Measurements from ENCODE around the gene SNX9. TPM values are rescaled to one million over a fixed set of nuclear protein-coding genes. Genes with fewer than 3 reads are reported as not detected.
A peak's percentile ranks its signal among the peaks of the same experiment; 100 is the strongest.

The SNX9 gene
- total RNA-seq, 1 experiment from 2014 or later = 31.3 TPM

DNA sequence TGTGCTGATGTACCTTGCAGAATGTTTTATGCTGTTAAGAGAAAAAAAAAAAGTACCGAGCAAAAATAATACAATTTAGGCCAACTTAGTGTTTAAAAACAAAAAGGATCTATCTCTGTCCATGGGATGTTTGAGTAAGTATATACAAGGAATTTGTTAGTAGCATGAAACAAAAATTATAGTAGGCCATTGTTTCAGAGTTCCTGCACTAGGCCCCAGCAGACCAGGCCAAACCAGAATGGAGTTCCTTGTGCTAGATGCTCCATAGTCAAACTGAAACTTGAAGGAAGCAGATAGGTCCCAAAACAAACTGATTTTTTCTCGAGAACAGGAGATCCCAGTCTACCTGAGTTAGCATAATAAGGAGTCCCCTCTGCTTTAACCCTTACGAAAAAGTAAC, 72.5 kb downstream of the SNX9 start:
- Histone ChIP-seq H3T11ph (ENCODE audit: low read length) (no peak overlapping the region), H4K20me1 (ENCODE audit: control insufficient read depth, insufficient read depth, insufficient read length) (no peaks in the 10 kb centered on the region), H2AK5ac (ENCODE audit: insufficient read length, low read length) (no peak overlapping the region), H4K91ac (ENCODE audit: insufficient read length, low read depth, low read length) (no peak overlapping the region), H2BK12ac (ENCODE audit: insufficient read length, low read depth, low read length) (no peak overlapping the region), H2BK120ac (ENCODE audit: low read depth, low read length, poor library complexity, severe bottlenecking) (no peak overlapping the region), H3K56ac (ENCODE audit: insufficient read length, low read depth, low read length) (no peak overlapping the region), H3K4ac (ENCODE audit: low read depth, low read length) (no peak overlapping the region), H2BK15ac (ENCODE audit: low read depth, low read length) (no peak overlapping the region), H3K79me1 (ENCODE audit: insufficient read depth, low read depth, low read length, poor library complexity, severe bottlenecking) (no peaks in the 10 kb centered on the region), H3K14ac (ENCODE audit: insufficient read depth, low read length) (no peak overlapping the region), H2BK5ac (ENCODE audit: insufficient read length, low read length) (no peak overlapping the region), H3K18ac (ENCODE audit: insufficient read length, low read depth, low read length) (no peak overlapping the region), H3K9me3 (ENCODE audit: control insufficient read depth, low read depth, low read length) (no peaks in the 10 kb centered on the region), H2BK20ac (ENCODE audit: low read depth, low read length, poor library complexity, severe bottlenecking) (no peak overlapping the region), H4K5ac (ENCODE audit: insufficient read length, low read depth, low read length) (no peak overlapping the region), H3K27me3 (ENCODE audit: insufficient read depth, low read length) (no peaks in the 10 kb centered on the region), H3K9ac (ENCODE audit: extremely low read depth, insufficient read length, low read length) (no peak overlapping the region), H2AFZ (ENCODE audit: low read length) (no peak overlapping the region), H3K23ac (ENCODE audit: insufficient read length, low read depth, low read length) (no peak overlapping the region), H3K4me2 (ENCODE audit: insufficient read depth, insufficient read length, low read length) (no peak overlapping the region), H3K27ac (ENCODE audit: insufficient read length, low read depth, low read length) (no peak overlapping the region), H3K4me1 (ENCODE audit: insufficient read depth, low read length) (no peaks in the 10 kb centered on the region), H3K23me2 (ENCODE audit: insufficient read length, low read depth, low read length, poor library complexity, severe bottlenecking) (no peaks in the 10 kb centered on the region), H4K8ac (replicated peaks; ENCODE audit: insufficient read length, low read depth, low read length) (no peak overlapping the region), H3K79me2 (ENCODE audit: insufficient read depth, low read length) (no peaks in the 10 kb centered on the region)
- H3K27ac Mint-ChIP-seq = peak overlapping the region in 1 of 3 experiments; percentile 28; a peak in 3 of 7 replicates
- H3K4me1 Mint-ChIP-seq = peaks cover 12 to 27% of the 10 kb centered on the region in 2 experiments
- no CpG with 5 or more reads among the region's 3 CpGs for WGBS (ENCODE audit: extremely low coverage, insufficient read length, low lambda C conversion rate)
- H3K27me3 Mint-ChIP-seq (ENCODE audit: low read depth) = no peaks in the 10 kb centered on the region; the same call in 1 of the 2 replicates
- H3K4me3 Mint-ChIP-seq = no peak overlapping the region
- TF ChIP-seq, protein P1, sequence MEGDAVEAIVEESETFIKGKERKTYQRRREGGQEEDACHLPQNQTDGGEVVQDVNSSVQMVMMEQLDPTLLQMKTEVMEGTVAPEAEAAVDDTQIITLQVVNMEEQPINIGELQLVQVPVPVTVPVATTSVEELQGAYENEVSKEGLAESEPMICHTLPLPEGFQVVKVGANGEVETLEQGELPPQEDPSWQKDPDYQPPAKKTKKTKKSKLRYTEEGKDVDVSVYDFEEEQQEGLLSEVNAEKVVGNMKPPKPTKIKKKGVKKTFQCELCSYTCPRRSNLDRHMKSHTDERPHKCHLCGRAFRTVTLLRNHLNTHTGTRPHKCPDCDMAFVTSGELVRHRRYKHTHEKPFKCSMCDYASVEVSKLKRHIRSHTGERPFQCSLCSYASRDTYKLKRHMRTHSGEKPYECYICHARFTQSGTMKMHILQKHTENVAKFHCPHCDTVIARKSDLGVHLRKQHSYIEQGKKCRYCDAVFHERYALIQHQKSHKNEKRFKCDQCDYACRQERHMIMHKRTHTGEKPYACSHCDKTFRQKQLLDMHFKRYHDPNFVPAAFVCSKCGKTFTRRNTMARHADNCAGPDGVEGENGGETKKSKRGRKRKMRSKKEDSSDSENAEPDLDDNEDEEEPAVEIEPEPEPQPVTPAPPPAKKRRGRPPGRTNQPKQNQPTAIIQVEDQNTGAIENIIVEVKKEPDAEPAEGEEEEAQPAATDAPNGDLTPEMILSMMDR (conservative IDR thresholded peaks at IDR 0.05) = no peak
- H3K36me3 Mint-ChIP-seq (ENCODE audit: insufficient read depth in 1 of 3, low read depth in 3 of 3) = peaks cover 11 to 34% (median 22%) of the 10 kb centered on the region in 3 experiments
- no peak for DNase-seq
- H3K9me3 Mint-ChIP-seq = no peaks in the 10 kb centered on the region

All from H9 (cell line).